GM21786 (cell line): ENCODE data around the gene PRPH.
"Not testable (repeated sequence)": the region's sequence is repeated elsewhere in the genome, so short reads cannot be mapped to it uniquely, and the experiment has no call there.

Experiments used
- ATAC-seq: cut with Tn5 transposase; IDR thresholded peaks from one replicate; pipeline ENCODE4 v1.9.1; 2021; ENCODE audit not compliant: unreplicated experiment

Gene PRPH

DNA sequence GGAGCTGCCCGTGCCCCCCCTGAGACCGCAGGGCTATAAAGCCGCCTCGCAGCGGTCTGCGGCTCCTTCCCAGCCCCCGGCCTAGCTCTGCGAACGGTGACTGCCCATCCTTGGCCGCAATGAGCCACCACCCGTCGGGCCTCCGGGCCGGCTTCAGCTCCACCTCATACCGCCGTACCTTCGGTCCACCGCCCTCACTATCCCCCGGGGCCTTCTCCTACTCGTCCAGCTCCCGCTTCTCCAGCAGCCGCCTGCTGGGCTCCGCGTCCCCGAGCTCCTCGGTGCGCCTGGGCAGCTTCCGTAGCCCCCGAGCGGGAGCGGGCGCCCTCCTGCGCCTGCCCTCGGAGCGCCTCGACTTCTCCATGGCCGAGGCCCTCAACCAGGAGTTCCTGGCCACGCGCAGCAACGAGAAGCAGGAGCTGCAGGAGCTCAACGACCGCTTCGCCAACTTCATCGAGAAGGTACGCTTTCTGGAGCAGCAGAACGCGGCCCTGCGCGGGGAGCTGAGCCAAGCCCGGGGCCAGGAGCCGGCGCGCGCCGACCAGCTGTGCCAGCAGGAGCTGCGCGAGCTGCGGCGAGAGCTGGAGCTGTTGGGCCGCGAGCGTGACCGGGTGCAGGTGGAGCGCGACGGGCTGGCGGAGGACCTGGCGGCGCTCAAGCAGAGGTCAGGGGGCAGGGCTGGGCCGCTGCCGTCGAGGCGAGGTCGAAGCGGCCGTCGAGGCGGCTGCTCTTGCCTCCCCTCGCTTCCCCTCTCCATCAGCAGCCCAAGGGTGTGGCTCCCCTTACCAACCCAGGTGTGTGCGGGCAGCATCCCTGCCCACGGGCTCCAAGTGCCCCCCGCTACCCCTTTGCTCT, at the start of gene PRPH:
Gene PRPH, plus strand, starts transcription at position 66 of the 855 bp plus-strand sequence. Its CDS starts 54 bp downstream, at position 120.
- ATAC-seq = no peak

DNA sequence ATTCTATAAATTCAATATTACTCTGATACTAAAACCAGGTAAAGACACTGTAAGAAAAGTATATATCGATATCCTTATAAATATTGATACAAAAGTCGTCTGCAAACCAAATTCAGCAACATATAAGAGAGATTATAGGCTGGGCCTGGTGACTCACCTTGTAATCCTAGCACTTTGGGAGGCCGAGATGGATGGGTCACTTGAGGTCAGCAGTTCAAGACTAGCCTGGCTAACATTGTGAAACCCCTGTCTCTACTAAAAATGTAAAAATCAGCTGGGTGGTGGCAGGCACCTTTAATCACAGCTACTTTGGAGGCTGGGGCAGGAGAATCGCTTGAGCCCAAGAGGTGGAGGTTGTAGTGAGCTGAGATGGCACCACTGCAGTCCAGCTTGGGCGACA, 43.6 kb upstream of the PRPH start:
- no peak for ATAC-seq

DNA sequence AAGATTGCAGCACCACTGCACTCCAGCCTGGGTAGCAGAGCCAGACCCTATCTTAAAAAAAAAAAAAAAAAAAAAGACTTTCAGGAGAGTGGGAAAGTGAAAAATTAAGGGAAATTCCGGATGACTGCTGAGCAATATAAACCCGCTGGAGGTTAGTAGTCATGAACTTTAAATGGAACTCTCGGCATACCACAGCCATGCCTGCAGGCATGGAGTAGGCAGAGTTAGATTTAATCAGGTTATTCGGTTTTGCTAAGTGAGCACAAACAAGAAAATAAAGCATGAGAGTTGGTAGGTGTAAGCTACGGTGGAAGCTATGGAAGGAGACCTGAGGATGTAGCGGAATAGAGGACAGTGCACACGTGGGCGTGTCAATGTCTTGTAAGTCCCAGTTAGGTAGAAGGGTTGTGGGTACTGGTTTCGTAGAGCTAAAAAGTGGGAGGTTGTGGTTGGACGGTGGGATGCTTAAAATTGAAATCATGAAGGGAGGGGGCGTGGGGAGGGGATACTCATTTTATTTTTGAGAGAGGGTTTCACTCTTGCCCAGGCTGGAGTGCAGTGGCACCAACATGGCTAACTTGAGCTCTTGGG, 41.8 kb upstream of the PRPH start:
- no peak for ATAC-seq

DNA sequence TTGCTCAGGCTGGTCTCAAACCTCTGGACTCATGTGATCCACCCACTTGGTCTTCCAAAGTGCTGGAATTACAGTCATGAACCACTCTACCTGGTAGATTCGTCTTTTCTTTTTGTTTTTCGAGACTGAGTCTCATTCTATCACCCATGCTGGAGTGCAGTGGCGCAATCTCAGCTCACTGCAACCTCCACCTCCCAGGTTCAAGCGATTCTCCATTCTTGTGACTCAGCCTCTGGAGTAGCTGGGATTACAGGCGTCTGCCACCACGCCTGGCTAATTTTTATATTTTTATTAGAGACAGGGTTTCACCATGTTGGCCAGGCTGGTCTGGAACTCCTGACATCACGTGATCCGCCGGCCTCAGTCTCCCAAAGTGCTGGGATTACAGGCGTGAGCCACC, 39.5 kb upstream of the PRPH start:
- not testable (repeated sequence) for ATAC-seq

DNA sequence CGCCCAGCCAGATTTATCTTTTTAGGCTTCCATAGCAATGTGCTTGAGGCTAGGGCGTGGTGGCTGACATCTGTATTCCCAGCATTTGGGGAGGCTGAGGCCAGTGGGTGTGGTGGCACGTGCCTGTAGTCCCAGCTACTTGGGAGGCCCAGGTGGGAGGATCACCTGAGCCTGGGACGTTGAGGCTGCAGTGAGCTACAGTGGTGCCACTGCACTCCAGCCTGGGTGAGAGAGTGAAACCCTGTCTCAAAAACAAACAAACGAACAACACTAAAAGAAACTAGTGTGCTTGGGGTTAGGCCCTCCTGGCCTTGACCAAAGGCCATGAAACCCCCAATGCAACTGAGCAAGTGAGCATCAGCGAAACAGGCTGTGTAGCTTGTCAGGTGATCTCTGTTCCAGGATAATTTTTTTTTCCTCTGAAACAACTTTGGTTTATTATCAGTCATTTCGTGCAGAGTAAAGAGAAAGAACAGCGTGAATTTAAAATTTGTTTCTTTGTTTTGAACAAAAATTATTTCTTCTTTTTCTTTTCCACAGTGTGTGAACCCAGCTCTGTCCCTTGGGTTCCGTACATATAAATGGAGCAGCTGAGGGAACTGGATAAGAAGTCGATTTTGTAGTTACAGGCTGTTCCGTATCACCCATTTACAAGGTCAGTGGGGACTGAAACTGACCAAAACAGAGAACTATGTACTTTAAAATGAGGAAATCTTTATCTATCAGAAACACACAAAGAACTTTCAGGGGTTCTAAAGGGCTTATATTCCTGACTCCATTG, 38.9 kb upstream of the PRPH start:
- ATAC-seq = no peak

DNA sequence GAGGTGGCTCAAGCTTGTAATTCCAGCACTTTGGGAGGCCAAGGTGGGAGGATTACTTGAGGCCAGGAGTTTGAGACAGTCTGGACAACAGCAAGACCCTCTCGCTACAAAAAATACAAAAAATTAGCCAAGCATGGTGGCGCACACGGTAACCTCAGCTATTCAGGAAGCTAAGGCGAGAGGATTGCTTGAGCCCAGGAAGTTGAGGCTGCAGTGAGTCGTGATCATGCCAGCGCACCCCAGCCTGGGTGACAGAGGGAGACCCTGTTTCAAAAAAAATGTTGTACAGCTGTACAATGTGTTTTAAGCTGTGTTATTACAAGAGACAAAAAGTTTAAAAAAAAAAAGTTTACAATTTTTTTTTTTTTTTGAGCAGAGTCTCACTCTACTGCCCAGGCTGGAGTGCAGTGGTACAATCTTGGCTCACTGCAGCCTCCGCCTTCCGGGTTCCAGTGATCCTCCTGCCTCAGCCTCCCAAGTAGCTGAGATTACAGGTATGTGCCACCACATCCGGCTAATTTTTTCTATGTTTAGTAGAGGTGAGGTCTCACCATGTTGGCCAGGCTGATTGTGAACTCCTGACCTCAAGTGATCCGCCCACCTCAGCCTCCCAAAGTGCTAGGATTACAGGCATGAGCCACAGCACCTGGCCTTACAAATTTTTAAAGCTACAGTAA, 37.3 kb upstream of the PRPH start:
- ATAC-seq = not testable (repeated sequence)

DNA sequence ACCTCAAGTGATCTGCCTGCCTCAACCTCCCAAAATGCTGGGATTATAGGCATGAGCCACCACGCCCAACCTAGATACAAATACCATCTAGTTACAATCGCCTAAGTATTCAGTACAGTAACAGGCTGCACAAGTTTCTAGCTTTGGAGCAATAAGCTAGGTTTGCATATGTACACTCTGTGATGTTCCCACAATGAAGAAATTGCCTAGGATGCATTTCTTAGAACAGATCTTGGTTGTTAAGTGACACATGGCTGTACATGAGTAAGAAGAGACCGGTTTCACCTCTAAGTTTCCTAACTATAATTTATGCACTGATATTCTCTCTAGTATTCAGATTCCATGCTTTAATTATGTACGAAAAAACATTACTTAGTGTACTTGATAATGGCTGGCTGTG, 35.5 kb upstream of the PRPH start:
- no peak for ATAC-seq

DNA sequence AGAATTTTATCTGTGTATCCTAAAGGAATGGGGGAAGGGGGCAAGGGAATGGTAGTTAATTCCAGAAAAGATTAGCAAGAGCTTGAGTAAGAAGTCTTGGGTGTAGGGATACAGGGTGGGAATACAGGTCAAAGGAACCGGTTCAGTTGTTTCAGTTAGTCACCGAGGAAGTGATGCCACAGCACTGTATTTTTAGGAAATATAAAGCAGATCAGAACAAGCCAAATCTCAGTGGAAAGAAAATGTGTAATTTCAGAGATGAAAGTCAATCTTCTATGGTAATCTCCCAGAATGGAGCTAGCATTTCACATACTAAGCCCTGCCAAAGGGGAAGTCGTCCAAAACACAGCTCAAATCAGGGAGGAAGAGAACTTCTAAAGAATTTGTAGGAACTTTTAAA, 34.8 kb upstream of the PRPH start:
- no peak for ATAC-seq

DNA sequence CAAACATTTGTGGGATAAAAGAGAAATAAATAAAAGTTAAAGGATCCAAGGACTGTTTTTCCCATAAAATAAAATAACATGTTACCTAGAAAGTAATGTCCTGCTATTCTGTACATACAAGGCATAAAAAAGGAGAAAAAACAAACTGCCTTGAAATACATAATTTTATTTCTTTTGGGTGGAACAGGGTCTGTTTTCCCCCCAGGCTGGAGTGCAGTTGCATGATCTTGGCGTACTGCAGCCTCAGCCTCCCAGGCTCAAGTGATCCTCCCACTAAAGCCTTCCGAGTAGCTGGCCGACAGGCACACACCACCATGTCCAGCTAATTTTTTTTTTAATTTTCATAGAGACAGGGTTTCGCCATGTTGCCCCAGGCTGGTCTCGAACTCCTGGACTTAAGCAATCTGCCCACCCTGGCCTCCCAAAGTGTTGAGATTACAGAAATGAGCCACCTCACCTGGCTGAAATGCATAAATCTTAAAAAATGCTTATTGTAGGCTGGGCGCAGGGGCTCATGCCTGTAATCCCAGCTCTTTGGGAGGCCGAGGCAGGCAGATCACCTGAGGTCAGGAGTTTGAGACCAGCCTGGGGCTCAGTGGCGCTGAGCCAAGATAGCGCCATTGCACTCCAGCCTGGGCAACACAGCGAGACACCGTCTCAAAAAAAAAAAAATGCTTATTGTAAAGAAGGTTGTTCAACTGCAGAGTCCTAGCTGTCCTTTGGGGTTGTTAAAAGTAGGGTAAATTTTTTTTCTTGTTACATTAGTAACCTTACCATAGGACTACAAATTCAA, 34.2 kb upstream of the PRPH start:
- no peak for ATAC-seq

DNA sequence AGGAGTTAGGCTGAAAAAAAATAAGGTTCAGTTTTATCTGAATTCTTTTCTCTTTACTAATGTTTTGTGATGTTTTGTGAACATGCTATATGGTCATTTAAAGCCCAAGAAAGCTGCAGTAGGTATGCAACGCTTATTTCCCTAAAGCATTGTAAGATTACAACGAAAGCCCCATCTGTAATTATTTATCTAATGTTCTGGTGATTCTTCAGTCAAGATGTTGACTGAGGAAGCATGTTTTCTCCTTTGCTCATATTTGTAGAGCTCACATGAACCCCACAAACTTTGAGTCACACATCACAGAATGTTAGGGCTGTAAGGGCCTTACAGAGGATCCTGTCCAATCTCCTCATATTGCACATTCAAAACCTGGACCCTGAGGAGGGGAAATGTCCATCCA, 33.2 kb upstream of the PRPH start:
- ATAC-seq = no peak

DNA sequence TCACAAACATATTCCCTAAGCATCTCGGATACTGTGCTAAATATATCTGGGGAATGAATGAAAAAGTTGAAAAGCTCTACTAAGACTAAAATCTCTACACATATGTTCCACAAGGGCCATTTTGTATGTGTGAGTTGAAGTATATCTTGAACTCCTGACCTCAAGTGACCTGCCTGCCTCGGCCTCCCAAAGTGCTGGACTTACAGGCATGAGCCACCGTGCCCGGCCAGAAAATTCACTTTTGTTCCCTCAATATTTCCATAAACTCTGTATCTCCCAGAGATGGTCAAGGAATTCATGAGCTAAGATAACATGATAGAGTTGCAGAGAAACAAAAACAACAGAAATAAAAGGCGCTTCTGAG, 31.6 kb upstream of the PRPH start:
- ATAC-seq = no peak

DNA sequence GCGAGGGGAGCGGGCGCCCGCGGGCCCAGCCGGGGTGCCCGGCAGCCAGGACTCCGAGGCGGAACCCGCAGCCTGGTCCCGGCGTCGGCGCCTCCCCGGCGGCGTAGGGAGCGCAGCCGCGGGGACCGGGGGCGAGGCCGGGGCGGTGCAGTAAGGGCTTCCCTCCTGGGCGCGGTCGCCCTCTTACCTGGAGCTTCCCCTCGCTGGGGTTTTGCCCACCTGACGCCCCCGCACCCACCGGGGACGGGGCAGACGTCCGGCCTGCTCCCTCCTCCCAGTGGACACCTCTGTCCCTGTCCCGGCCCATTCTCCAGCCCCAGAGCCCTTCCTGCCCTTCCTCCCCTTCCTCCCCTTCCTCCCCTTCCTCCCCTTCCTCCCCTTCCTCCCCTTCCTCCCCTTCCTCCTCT, 30.5 kb upstream of the PRPH start:
- peak; percentile 13 for ATAC-seq

DNA sequence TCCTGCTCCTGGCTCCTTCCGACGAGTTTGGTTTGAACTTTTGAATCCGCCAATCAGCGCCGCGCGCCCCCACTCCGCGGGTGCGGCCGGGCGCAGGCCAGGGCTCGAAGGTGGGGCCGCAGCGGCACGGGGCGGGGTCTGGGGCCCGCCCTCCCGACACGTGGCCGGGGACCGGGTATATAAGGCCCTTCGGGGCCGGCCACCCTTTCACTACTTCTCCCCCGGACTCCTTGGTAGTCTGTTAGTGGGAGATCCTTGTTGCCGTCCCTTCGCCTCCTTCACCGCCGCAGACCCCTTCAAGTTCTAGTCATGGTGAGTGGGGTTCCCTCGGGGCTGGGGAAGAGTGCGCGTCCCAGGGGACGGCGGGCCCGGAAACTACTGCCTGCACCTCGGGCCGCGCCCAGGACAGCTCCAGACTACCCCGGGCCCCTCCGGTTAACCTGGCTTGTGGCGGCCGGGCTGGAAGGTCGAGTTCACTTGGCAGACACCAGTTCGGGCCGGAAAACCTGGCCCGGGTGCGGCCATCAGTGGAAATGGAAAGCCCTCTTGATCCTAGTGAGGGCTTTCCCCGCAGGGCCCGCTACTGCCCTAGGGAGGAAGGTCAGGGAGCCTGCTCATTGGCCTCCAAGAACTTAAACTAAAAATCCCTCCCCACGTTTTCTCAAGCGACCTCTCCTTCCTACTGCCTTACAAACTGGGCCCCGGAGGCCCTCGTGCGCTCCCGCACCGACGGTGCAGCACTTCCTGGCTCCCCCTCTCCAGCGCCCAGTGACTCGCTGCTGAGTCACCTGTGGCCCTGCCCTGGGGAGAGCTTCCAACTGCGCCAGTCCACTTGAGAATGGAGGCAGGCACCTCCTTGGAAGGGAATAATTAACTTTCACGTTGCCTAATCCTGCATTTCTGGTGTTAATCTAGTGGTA, 29.8 kb upstream of the PRPH start, which contains the start of gene TUBA1C:
Gene TUBA1C, plus strand, starts transcription at position 210 of the 920 bp plus-strand sequence. Its CDS starts 100 bp downstream, at position 310.
- peak; percentile 75 for ATAC-seq

DNA sequence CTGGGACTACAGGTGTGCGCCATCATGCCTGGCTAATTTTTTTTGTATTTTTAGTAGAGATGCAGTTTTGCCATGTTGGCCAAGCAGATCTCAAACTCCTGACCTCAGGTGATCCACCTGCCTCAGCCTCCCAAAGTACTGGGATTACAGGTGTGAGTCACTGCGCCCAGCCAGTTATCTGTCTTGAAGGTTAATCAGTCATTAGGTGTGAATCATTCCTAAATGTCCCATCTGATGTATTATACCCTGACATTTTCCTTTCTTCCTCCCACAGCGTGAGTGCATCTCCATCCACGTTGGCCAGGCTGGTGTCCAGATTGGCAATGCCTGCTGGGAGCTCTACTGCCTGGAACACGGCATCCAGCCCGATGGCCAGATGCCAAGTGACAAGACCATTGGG, 25.8 kb upstream of the PRPH start:
- ATAC-seq = not testable (repeated sequence)

DNA sequence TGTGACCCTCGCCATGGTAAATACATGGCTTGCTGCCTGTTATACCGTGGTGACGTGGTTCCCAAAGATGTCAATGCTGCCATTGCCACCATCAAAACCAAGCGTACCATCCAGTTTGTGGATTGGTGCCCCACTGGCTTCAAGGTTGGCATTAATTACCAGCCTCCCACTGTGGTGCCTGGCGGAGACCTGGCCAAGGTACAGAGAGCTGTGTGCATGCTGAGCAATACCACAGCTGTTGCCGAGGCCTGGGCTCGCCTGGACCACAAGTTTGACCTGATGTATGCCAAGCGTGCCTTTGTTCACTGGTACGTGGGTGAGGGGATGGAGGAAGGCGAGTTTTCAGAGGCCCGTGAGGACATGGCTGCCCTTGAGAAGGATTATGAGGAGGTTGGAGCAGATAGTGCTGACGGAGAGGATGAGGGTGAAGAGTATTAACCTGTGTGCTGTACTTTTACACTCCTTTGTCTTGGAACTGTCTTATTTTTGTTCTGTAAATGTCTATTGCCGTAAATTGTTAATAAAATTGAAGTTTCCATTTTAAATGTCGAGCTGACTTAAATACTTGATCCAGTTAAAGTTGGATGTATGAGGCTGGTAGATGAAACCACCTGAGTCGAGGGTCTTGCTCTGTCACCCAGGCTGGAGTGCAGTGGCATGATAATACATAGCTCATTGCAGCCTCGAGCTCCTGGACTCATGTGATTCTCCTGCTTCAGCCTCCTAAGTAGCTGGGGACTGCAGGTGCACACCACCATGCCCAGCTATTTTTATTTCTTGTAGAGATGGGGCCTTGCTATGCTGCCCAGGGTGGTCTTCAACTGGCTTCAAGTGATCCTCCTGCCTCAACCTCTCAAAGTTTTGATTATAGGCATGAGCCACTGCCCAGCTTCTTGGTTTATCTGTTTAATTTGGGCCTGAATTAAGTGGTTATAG, 21.9 kb upstream of the PRPH start:
- no peak for ATAC-seq

DNA sequence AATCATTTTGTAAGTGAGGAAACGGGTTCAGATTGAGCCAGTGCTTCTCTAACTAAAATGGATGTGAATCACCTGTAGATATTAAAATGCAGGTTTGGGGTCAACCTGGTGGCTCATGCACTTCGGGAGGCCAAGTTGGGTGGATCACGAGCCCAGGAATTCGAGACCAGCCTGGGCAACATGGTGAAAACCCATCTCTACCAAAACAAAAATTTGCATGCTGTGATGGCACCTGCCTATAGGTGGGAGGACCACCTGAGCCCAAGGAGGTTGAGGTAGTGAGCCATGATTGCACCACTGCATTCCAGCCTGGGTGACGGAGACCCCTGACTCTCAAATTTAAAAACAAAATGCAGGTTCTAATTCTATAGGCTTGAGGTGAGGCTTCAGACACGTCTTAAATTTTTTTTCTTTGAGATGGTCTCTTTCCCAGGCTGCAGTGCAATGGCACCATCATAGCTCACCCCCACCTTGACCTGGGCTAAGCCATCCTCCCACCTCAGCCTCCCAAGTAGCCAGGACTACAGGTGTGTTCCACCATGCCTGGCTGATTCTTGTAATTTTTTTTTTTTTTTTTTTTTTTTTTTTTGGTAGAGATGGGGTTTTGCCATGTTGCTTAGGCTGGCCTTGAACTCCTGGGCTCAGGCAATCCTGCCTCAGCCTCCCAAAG, 21.1 kb upstream of the PRPH start:
- ATAC-seq = no peak

DNA sequence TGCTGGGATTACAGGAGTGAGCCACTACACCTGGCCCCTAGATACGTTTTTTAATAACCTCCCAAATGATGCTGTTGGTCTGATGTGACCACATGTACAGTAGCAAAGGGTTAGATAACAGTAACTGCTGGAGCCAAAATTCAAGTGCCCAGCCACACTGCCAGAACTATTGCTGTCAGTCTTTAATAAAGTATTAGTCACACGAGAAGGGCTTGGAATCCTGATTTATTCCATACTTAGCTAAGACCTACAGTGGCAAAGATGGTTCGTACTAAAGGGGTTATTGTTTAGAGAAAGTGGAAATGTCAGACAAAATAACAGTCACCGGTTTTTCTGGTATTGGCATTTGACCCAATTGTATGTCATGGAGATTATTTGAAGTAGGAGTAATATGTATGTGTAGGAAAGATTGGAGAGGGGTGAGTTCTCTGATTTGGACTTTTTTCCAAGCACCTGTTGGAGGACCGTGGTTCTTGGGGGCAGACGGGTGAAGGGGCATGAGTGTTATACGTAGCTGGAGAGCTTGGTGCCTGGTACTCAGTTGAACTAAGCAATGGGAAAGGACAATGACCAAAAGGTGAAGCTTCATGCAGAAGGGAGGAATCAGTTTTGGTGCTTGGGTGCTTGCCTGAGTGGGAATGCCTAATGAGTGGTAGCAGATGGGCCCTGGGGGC, 20.4 kb upstream of the PRPH start:
- ATAC-seq = no peak
